Thyroid gland (tissue), 4 donors: ENCODE data around the gene TNFRSF17.

Experiments used
- POLR2A ChIP-seq, 2 donors: fragments of 450-650 bp; IDR thresholded peaks; one replicate each; pipeline ENCODE4 v1.6.1; 2017; ENCODE audit warnings: antibody characterized with exemption in 2 of 2, mild to moderate bottlenecking in 2 of 2, moderate library complexity in 1 of 2
- TF ChIP-seq, protein P1 (sequence below), 6 experiments: fragments of 200-600 bp in 3 of 6; fragments of 450-650 bp in 3 of 6; sonication (generic) in 3 of 6; IDR thresholded peaks; one replicate each; pipeline ENCODE4 v1.5.1; 2016 to 2019; ENCODE audit warnings: antibody characterized with exemption in 6 of 6, mild to moderate bottlenecking in 2 of 6, inconsistent platforms in 1 of 6, moderate library complexity in 1 of 6

DNA sequence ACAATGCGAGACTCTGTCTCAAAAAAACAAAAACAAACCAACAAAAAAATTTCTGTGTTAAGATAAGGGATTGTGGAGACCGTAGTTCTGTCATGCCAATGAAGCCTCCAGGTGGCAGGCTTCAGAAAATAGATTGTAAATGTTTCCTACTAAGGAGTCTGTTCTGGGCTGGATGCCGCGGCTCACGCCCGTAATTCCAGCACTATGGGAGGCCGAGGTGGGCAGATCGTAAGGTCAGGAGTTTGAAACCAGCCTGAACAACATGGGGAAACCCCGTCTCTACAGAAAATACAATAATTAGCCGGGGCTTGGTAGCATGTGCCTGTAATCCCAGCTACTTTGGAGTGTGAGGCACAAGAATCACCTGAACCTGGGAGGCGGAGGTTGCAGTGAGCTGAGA, 7.1 kb downstream of the TNFRSF17 start:
- TF ChIP-seq POLR2A (IDR thresholded peaks at IDR 0.05), result no peak
- TF ChIP-seq, protein P1, sequence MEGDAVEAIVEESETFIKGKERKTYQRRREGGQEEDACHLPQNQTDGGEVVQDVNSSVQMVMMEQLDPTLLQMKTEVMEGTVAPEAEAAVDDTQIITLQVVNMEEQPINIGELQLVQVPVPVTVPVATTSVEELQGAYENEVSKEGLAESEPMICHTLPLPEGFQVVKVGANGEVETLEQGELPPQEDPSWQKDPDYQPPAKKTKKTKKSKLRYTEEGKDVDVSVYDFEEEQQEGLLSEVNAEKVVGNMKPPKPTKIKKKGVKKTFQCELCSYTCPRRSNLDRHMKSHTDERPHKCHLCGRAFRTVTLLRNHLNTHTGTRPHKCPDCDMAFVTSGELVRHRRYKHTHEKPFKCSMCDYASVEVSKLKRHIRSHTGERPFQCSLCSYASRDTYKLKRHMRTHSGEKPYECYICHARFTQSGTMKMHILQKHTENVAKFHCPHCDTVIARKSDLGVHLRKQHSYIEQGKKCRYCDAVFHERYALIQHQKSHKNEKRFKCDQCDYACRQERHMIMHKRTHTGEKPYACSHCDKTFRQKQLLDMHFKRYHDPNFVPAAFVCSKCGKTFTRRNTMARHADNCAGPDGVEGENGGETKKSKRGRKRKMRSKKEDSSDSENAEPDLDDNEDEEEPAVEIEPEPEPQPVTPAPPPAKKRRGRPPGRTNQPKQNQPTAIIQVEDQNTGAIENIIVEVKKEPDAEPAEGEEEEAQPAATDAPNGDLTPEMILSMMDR (IDR thresholded peaks at IDR 0.05), result peak in 2 of 6 experiments; percentile 22 to 29
